ENCODE data around the gene CDH13.

Gene CDH13

DNA sequence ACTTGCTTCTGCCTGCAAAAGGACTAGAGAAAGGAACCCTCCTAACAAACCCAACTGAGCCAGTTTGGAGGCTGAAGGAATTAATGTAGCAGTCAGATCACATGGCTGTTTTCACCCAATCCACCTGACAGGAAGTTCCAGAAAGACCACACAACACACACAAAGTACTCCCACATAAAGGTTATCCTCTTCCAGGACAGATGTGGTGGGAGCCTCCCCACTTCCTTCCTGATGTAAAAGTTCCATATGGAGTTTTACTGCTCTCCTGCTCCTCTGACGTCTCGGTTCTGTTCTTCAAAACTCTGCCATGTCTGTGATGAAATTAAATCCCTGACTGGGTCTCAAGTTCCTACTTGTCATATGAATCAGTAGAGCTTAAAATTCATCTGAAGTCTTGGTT lies 684.0 kb downstream of the CDH13 start:
- no peaks in the 10 kb centered on the region for H3K27me3 ChIP-seq (replicated peaks; ENCODE audit: control insufficient read depth, insufficient read depth, low read length)
- H3K4me3 ChIP-seq (replicated peaks; ENCODE audit: low read depth, low read length): no peak overlapping the region
- TF ChIP-seq, protein P1, sequence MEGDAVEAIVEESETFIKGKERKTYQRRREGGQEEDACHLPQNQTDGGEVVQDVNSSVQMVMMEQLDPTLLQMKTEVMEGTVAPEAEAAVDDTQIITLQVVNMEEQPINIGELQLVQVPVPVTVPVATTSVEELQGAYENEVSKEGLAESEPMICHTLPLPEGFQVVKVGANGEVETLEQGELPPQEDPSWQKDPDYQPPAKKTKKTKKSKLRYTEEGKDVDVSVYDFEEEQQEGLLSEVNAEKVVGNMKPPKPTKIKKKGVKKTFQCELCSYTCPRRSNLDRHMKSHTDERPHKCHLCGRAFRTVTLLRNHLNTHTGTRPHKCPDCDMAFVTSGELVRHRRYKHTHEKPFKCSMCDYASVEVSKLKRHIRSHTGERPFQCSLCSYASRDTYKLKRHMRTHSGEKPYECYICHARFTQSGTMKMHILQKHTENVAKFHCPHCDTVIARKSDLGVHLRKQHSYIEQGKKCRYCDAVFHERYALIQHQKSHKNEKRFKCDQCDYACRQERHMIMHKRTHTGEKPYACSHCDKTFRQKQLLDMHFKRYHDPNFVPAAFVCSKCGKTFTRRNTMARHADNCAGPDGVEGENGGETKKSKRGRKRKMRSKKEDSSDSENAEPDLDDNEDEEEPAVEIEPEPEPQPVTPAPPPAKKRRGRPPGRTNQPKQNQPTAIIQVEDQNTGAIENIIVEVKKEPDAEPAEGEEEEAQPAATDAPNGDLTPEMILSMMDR (IDR thresholded peaks at IDR 0.05; ENCODE audit: insufficient read depth, low read length, poor library complexity, severe bottlenecking): no peak
- DNase-seq (ENCODE audit: extremely low read depth, insufficient read length): no peak
- no peaks in the 10 kb centered on the region for H3K36me3 ChIP-seq (ENCODE audit: control insufficient read depth, insufficient read depth, low read length)

DNA sequence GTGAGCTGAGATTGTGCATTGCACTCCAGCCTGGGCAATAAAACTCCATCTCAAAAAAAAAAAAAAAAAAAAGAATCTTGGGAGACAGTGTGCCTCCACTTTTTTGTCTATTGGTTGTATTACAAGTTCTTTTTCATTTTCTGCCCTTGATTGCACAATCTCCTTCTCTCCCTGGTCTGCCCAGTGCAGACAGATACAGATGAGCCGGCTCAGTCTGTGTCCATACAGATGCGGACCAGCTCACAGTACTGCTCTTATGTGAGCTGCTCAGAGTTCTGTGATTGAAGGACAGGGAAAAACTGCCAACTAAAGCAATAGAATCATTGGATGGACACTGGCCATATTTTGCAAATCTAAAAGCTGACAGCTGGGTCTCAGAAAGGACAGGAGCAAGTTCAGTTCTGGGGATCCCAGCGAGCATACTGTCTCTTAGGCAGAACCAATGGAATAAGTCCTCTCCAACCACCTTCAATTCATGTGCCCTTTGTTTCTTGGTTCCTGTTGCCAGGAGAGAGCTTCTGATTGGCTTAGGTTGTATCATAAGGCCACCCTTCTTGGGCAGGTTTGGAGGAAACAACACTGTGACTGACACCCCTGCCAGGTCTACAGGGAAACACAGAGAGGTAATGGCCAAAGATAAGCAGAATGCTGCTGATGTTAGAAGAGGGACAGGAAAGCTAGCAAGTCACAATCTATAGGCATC lies 685.4 kb downstream of the CDH13 start:
- H3K27me3 ChIP-seq (replicated peaks; ENCODE audit: control insufficient read depth, insufficient read depth, low read length): no peaks in the 10 kb centered on the region
- H3K36me3 ChIP-seq (ENCODE audit: control insufficient read depth, insufficient read depth, low read length): no peaks in the 10 kb centered on the region
- no peak overlapping the region for H3K4me3 ChIP-seq (replicated peaks; ENCODE audit: low read depth, low read length)
- DNase-seq (ENCODE audit: extremely low read depth, insufficient read length): no peak
- TF ChIP-seq, protein P1 (IDR thresholded peaks at IDR 0.05; ENCODE audit: insufficient read depth, low read length, poor library complexity, severe bottlenecking): no peak

DNA sequence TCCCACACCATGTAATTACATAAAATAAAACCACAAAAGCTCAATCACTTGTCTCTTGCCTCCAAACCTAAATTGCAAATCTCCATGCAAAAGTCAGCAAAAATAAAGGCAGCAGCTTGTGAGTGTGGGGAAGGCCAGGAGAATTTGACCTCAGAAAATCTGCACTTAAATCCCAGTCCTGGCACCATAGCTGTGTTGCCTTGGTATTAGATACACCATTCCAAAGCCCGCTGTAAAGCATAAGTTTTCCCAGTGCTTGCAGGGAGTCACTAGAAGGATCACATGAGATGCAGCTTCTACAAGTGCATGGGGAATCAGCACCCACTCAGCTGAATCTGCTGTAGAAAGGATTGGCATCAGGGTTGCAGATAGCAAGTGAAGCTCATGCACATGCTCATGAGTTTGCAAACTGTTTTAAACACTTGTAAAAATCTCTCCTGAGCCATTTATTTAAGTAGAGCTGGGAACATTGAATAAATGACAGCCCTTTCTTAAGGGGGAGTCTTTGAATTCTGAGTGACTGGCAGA lies 686.0 kb downstream of the CDH13 start:
- DNase-seq (ENCODE audit: extremely low read depth, insufficient read length): no peak
- H3K4me3 ChIP-seq (replicated peaks; ENCODE audit: low read depth, low read length): no peak overlapping the region

DNA sequence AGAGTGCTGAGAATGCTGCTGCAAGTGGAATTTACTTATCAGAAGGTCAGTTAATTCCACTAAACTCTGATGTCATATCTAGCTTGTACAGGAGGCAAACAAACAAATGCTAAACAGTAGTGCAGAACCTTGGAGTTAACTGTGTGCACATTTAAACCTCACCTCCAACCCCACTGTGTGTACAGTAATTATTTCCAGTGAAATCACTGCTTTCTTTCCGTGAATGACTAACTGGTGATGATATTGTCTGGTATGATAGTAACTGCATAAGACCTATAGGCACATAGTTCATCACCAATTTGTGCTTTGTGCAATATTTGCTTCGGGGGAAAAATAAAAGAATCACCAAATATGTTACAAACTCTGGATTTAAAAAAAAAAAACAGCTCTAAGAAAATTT lies 688.5 kb downstream of the CDH13 start:
- no peak overlapping the region for H3K4me3 ChIP-seq (replicated peaks; ENCODE audit: low read depth, low read length)
- no peaks in the 10 kb centered on the region for H3K36me3 ChIP-seq (ENCODE audit: control insufficient read depth, insufficient read depth, low read length)
- DNase-seq (ENCODE audit: extremely low read depth, insufficient read length): no peak
- TF ChIP-seq, protein P1 (IDR thresholded peaks at IDR 0.05; ENCODE audit: insufficient read depth, low read length, poor library complexity, severe bottlenecking): no peak
- no peaks in the 10 kb centered on the region for H3K27me3 ChIP-seq (replicated peaks; ENCODE audit: control insufficient read depth, insufficient read depth, low read length)

More for the DNA sequence above, 686.0 kb downstream of the CDH13 start:
- Histone ChIP-seq H3K27me3 (replicated peaks; ENCODE audit: control insufficient read depth, insufficient read depth, low read length) (no peaks in the 10 kb centered on the region), H3K36me3 (ENCODE audit: control insufficient read depth, insufficient read depth, low read length) (no peaks in the 10 kb centered on the region)
- TF ChIP-seq, protein P1 (IDR thresholded peaks at IDR 0.05; ENCODE audit: insufficient read depth, low read length, poor library complexity, severe bottlenecking): no peak

DNA sequence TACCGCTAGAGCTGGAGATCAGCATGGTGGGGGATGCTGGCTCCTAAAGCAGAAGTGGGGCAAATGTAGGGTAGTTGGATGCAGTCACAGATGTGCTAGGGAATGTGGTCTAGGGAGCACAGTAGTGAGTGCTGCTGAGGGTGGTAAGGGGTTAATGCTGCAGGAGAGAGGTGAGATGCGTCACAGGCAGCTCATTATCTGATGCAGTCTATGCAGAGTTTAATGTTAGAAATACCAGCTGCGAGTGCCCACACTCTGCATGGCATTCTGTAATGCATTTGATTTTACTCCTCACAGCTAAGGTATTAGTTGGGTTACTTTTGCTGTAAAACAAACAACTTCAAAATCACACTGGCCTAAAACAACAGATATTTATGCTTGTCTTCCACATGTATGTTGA lies 689.7 kb downstream of the CDH13 start:
- Histone ChIP-seq H3K27me3 (replicated peaks; ENCODE audit: control insufficient read depth, insufficient read depth, low read length) (no peaks in the 10 kb centered on the region), H3K36me3 (ENCODE audit: control insufficient read depth, insufficient read depth, low read length) (no peaks in the 10 kb centered on the region), H3K4me3 (replicated peaks; ENCODE audit: low read depth, low read length) (no peak overlapping the region)
- DNase-seq (ENCODE audit: extremely low read depth, insufficient read length): no peak
- TF ChIP-seq, protein P1 (IDR thresholded peaks at IDR 0.05; ENCODE audit: insufficient read depth, low read length, poor library complexity, severe bottlenecking): no peak
